ENCODE data around the gene KRT9.
"Not testable (repeated sequence)": the region's sequence is repeated elsewhere in the genome, so short reads cannot be mapped to it uniquely, and the experiment has no call there.

Gene KRT9

DNA sequence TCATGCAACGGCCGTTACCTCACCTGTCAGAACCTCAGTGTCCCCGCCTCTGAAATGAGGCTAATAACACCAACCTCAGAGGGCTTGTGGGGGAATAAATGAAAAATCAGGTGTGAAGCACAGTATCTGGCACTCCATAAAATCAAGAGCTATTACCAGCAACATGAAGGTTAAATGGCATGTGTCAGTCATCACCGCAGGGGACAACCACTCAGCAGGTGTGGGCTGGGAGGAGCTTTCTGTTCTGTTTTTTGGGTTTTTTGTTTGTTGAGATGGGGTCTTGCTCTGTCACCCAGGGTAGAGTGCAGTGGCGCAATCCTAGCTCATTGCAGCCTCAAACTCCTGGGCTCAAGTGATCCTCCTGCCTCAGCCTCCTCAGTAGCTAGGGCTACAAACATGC, 26.9 kb downstream of the KRT9 start:
- H3K27me3 Mint-ChIP-seq, result peaks cover 8% of the 10 kb centered on the region
- H3K4me1 Mint-ChIP-seq, result peaks cover 17% of the 10 kb centered on the region
- H3K36me3 Mint-ChIP-seq (ENCODE audit: insufficient read depth), result no peaks in the 10 kb centered on the region
- H3K4me3 Mint-ChIP-seq, result no peak overlapping the region
- H3K27ac Mint-ChIP-seq (ENCODE audit: low read depth), result no peak overlapping the region
- ATAC-seq (replicated peaks; ENCODE audit: extremely low read depth, poor library complexity, severe bottlenecking) (no peak), DNase-seq (ENCODE audit: low spot score in 2 of 2) (no peak)
- no peaks in the 10 kb centered on the region for H3K9me3 Mint-ChIP-seq

DNA sequence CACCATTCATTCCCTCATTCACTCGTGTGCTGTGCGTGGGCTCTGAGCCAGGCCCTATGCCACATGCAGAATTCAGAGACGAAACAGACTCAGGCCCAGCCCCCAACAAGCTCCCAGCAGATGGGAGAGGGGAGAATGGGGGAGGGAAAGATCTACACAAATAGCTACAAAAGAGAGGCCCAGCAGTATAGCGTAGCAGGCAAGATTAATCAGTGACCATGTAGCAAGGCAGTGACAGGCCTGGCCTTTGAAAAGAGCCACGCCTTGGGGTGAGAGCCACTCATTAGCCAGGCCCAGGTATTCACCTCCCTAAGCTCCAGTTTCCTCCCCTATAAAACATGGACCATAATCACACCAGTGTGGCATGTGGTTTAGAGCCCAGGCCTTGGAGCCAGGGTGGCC, 27.4 kb downstream of the KRT9 start:
- Mint-ChIP-seq H3K27me3 (peaks cover 8% of the 10 kb centered on the region), H3K9me3 (no peaks in the 10 kb centered on the region), H3K4me3 (no peak overlapping the region), H3K36me3 (ENCODE audit: insufficient read depth) (no peaks in the 10 kb centered on the region), H3K27ac (ENCODE audit: low read depth) (no peak overlapping the region), H3K4me1 (peaks cover 16% of the 10 kb centered on the region)
- no peak for ATAC-seq (replicated peaks; ENCODE audit: extremely low read depth, poor library complexity, severe bottlenecking)
- no peak for DNase-seq (ENCODE audit: low spot score in 2 of 2)

DNA sequence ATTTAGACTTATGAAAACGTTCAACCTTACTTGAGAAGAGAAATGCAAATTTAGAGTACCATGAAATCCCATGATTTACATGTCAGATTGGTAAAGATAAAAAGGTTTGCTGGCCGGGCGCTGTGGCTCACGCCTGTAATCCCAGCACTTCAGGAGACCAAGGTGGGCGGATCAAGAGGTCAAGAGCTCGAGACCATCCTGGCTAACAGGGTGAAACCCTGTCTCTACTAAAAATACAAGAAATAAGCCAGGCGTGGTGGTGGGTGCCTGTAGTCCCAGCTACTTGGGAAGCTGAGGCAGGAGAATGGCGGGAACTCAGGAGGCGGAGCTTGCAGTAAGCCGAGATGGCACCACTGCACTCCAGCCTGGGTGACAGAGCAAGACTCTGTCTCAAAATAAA, 29.1 kb downstream of the KRT9 start:
- not testable (repeated sequence) for ATAC-seq (replicated peaks; ENCODE audit: extremely low read depth, poor library complexity, severe bottlenecking); DNase-seq (ENCODE audit: low spot score in 2 of 2); H3K27me3 Mint-ChIP-seq; H3K36me3 Mint-ChIP-seq (ENCODE audit: insufficient read depth); H3K27ac Mint-ChIP-seq (ENCODE audit: low read depth); H3K9me3 Mint-ChIP-seq; H3K4me1 Mint-ChIP-seq; H3K4me3 Mint-ChIP-seq

DNA sequence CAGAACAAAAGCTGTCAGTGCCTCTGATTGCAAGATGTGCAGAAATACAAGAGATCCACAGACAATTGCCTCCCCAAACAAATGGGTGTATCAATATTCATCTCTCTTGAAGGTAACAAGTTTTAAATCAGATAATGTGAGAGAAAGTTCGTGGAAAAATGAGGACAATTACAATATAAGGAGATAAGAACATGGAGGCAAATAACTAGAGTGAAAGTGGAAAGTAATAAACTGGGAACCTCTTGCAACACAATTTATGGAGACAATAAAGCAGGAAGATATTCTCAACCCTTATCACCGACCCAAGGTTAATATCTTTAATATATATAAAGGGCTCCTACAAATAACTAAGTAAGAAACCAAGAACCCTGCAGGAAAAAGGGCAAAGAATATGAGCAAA, 29.5 kb downstream of the KRT9 start:
- no peaks in the 10 kb centered on the region for H3K4me1 Mint-ChIP-seq
- no peak overlapping the region for H3K27ac Mint-ChIP-seq (ENCODE audit: low read depth)
- no peaks in the 10 kb centered on the region for H3K9me3 Mint-ChIP-seq
- peaks cover 4% of the 10 kb centered on the region for H3K27me3 Mint-ChIP-seq
- H3K36me3 Mint-ChIP-seq (ENCODE audit: insufficient read depth), result no peaks in the 10 kb centered on the region
- DNase-seq (ENCODE audit: low spot score in 2 of 2) (no peak), ATAC-seq (replicated peaks; ENCODE audit: extremely low read depth, poor library complexity, severe bottlenecking) (no peak)
- no peak overlapping the region for H3K4me3 Mint-ChIP-seq

DNA sequence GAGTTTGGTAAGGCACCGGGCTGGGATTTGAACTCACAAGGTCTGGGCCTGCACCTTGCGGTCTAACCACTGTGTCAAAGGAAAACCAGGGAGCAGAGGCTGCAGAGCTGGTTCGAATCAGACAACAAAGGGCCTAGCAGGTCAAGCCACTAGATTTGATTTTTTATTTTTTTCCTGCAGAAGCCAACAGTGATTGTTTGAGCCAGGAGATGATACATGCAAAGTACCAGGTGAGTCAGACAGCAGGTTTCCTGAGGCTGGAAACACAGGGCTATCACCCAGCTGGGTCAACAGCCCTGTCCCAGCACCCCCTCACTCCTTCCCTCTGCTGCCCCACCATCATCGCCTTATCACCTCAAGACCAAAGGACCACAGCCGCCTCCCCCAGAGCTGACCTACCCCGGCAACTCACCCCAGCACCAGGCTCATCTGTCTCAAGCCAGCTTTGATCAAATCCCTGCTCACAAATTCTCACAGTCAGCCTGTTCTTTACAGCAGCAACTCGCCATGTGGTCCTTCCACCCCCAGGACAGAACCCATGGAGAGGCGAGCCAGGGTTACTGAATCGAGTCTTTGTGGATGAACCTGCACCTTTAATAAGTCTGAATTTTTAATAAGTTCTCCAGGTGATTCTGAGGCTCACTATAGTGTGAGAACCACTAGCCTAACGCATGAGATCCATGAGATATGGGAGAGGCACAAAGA, 30.8 kb downstream of the KRT9 start:
- no peak for DNase-seq (ENCODE audit: low spot score in 2 of 2)
- peaks cover 14% of the 10 kb centered on the region for H3K27me3 Mint-ChIP-seq
- no peak overlapping the region for H3K27ac Mint-ChIP-seq (ENCODE audit: low read depth)
- H3K9me3 Mint-ChIP-seq, result no peaks in the 10 kb centered on the region
- no peaks in the 10 kb centered on the region for H3K36me3 Mint-ChIP-seq (ENCODE audit: insufficient read depth)
- no peak overlapping the region for H3K4me3 Mint-ChIP-seq
- ATAC-seq (replicated peaks; ENCODE audit: extremely low read depth, poor library complexity, severe bottlenecking), result no peak
- no peaks in the 10 kb centered on the region for H3K4me1 Mint-ChIP-seq

DNA sequence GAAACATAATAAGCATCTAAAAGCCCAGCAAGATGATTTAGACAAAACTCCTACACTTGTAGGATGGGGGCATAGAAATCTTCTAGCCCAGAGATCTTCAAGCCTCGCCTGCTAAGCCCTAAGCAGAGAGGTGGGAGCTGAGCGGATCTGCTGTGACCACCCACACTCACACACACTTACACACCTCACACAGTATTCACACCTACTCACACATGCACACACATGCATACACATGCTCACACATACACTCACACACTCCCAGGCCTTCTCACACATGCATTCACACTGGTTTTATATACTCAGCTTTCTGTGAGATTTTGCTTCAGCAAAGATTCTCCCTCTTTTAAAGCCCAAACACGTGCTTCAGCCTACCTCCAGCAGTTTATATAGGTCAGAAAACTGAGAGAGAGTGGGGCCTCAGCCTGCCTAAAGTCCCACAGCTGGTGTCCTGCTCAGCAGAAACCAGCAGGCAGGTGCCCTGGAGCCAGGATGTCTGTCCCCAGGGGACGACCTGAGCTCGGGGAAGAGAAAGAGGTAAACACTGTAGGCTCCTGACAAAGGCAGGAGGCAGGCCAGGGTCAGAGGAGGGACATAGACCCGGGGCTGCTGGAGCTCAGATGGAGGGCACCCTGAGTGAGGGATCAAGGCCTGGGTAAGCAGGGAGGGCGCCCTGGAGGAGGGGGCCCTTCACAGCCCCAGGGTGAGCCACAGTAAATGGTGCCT, 31.7 kb downstream of the KRT9 start:
- ATAC-seq (replicated peaks; ENCODE audit: extremely low read depth, poor library complexity, severe bottlenecking) (no peak), DNase-seq (ENCODE audit: low spot score in 2 of 2) (no peak)
- Mint-ChIP-seq H3K36me3 (ENCODE audit: insufficient read depth) (no peaks in the 10 kb centered on the region), H3K27ac (ENCODE audit: low read depth) (no peak overlapping the region), H3K27me3 (peaks cover 21% of the 10 kb centered on the region), H3K4me1 (no peaks in the 10 kb centered on the region), H3K9me3 (no peaks in the 10 kb centered on the region), H3K4me3 (no peak overlapping the region)

DNA sequence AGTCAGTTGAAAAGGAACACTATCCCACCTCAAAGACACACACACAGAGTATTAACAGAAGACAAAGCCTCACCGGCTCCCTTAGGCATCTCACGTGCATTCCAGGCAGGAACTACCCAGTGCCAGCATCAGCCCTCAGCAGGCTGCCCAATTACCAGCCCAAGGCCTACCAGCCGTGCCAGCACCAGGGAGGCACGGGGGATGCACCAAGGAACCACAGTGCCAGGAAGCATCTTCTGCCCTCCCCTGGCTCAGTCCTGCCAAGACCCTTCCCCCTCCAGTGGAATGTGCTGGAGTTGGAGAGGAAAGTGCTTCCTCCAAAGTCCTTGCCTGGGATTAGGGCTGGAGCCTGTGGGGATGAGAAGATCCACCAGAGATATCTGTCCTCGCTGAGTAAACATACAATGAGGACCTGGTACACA, 32.8 kb downstream of the KRT9 start:
- H3K27me3 Mint-ChIP-seq, result peaks cover 32% of the 10 kb centered on the region
- no peaks in the 10 kb centered on the region for H3K36me3 Mint-ChIP-seq (ENCODE audit: insufficient read depth)
- no peaks in the 10 kb centered on the region for H3K4me1 Mint-ChIP-seq
- no peak for ATAC-seq (replicated peaks; ENCODE audit: extremely low read depth, poor library complexity, severe bottlenecking)
- H3K9me3 Mint-ChIP-seq, result no peaks in the 10 kb centered on the region
- no peak overlapping the region for H3K27ac Mint-ChIP-seq (ENCODE audit: low read depth)
- DNase-seq (ENCODE audit: low spot score in 2 of 2), result no peak
- no peak overlapping the region for H3K4me3 Mint-ChIP-seq

DNA sequence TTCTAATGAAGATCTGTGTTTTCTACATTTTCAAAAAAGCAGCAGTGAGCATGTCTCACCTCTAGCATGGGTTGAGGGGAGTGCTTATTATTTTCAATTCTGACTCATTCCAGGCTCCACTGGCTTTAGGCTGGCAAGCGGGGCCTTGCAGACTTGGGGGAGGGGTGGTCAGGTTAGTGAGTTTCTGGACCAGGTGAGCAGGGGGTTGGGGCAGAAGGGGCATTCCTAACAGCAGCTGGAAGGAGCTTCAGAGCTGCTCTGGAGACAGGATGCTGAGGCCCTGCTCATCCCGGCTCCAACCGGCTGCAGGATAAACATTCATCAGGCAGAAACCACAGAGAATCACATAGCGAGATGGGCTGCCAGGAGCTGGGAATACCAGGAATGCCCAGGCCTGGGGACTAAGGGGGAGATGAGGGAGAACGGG, 33.3 kb downstream of the KRT9 start:
- no peak overlapping the region for H3K27ac Mint-ChIP-seq (ENCODE audit: low read depth)
- DNase-seq (ENCODE audit: low spot score in 2 of 2), result no peak
- no peak for ATAC-seq (replicated peaks; ENCODE audit: extremely low read depth, poor library complexity, severe bottlenecking)
- H3K4me1 Mint-ChIP-seq, result no peaks in the 10 kb centered on the region
- H3K27me3 Mint-ChIP-seq, result peaks cover 37% of the 10 kb centered on the region
- H3K36me3 Mint-ChIP-seq (ENCODE audit: insufficient read depth), result no peaks in the 10 kb centered on the region
- no peak overlapping the region for H3K4me3 Mint-ChIP-seq
- no peaks in the 10 kb centered on the region for H3K9me3 Mint-ChIP-seq

DNA sequence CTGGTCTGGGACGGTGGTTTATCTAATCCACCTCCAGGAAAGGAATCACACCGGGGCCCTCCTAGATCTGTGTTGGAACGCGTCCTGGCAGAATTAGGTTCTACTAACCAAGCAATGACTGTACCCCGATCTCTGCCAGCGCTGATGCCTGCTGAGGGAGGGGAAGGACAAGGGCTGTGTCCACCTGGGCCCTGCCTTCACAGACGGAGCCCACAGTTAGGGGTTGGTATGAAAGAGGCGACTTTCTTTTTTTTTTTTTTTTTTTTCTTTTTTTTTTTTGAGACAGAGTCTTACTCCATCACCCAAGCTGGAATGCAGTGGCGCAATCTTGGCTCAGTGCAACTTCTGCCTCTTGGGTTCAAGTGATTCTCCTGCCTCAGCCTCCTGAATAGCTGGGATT, 33.9 kb downstream of the KRT9 start:
- H3K4me3 Mint-ChIP-seq, result no peak overlapping the region
- H3K27ac Mint-ChIP-seq (ENCODE audit: low read depth), result no peak overlapping the region
- H3K4me1 Mint-ChIP-seq, result no peaks in the 10 kb centered on the region
- H3K36me3 Mint-ChIP-seq (ENCODE audit: insufficient read depth), result no peaks in the 10 kb centered on the region
- H3K9me3 Mint-ChIP-seq, result no peaks in the 10 kb centered on the region
- ATAC-seq (replicated peaks; ENCODE audit: extremely low read depth, poor library complexity, severe bottlenecking) (no peak), DNase-seq (ENCODE audit: low spot score in 2 of 2) (no peak)
- H3K27me3 Mint-ChIP-seq, result peaks cover 43% of the 10 kb centered on the region

DNA sequence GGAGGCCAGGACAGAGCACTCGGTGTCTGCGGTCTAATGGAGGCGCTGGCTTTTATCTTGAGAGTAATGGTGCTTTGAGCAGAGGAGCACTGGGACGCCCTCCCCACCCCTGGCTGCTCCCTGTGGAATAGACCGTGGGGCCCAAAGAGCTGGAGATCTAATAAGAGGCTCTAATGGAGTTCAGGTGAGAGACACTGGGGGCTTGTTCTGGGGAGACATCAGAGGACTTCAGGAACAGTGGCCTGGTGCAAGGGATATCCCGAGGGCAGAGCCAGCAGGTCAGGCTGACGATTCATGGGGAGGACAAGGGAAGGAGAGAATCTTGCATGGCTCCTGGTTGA, 34.3 kb downstream of the KRT9 start:
- peaks cover 47% of the 10 kb centered on the region for H3K27me3 Mint-ChIP-seq
- no peaks in the 10 kb centered on the region for H3K4me1 Mint-ChIP-seq
- peak overlapping the region; percentile 47 for H3K27ac Mint-ChIP-seq (ENCODE audit: low read depth)
- DNase-seq (ENCODE audit: low spot score in 2 of 2) (no peak), ATAC-seq (replicated peaks; ENCODE audit: extremely low read depth, poor library complexity, severe bottlenecking) (no peak)
- no peaks in the 10 kb centered on the region for H3K36me3 Mint-ChIP-seq (ENCODE audit: insufficient read depth)
- H3K4me3 Mint-ChIP-seq, result no peak overlapping the region
- no peaks in the 10 kb centered on the region for H3K9me3 Mint-ChIP-seq

DNA sequence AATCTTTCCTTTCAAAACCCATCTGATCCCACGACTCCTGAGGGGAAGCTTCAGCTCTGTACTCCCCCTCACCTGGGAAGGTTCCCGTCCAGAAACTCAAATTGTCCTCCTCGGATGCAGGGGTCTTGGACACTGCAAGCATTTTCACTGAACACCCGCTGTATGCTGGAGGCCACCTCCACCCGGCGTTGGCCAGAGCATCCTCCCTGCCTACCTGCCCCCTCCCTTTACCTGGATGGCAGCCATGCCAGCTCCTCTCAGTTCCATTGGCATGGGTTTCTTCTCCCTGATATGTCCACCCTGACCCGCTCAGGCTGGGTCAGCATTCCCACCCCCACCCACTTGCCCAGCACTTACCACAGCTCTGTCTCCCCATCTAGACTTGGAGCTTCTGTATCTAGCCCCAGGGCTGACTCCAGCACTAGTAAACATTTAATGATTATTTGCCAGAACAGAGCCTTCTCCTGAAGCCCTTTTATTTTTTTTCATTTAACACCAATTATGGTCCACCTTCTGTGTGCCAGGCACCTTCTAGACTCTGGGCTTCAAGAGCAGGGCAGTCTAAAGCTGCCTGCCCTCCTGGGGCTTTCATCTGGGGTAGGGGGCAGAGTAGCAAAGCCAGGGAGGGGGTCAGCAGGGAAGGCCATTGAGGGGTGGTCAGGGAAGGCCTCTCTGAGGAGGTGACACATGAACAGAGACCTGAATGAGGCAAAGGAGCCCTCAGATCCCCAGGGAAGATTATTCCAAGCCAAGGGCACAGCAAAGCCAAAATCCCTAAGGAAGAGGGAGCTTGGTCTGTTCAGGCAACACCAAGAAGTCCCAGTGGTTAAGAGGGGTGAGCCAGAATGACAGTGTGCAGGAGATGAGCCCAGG, 34.9 kb downstream of the KRT9 start:
- Mint-ChIP-seq H3K4me3 (no peak overlapping the region), H3K27ac (ENCODE audit: low read depth) (peak overlapping the region; percentile 47), H3K27me3 (peaks cover 53% of the 10 kb centered on the region), H3K4me1 (no peaks in the 10 kb centered on the region), H3K9me3 (no peaks in the 10 kb centered on the region), H3K36me3 (ENCODE audit: insufficient read depth) (no peaks in the 10 kb centered on the region)
- ATAC-seq (replicated peaks; ENCODE audit: extremely low read depth, poor library complexity, severe bottlenecking), result no peak
- no peak for DNase-seq (ENCODE audit: low spot score in 2 of 2)

DNA sequence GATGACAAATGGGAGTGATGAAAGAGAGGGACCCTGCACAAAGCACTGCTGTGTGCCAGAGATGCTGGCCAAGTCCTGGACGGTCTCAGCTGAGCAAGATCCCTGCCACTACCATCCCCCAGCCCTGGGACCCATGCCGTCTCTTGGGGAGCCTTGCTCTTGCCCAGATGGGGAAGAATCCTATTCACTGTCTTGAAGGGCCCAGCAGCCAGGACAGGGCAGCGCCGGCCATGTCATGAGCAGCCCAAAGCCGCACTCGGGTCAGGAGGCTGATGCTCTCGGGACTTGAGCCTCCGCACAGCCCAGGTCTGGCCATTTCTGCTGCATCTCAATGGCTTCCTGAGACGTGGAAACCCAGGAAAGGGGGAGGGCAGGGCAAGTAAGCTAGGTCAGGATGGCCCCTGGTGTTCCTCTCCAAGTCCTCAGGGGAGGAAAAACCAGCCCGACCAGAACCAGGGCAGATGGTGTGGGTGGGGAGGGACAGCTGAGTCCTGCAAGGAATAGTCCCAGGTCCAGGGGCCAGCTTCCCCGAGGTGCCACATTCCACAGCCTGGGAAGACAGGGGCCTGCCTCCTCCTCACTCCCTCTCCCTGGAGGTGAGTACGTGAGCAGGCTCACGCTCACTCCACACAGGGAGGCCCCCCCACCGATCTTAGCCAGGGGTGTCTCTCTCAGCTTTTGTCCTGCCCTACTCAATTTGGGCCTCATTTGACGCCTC, 35.9 kb downstream of the KRT9 start:
- ATAC-seq (replicated peaks; ENCODE audit: extremely low read depth, poor library complexity, severe bottlenecking) (no peak), DNase-seq (ENCODE audit: low spot score in 2 of 2) (no peak)
- peaks cover 64% of the 10 kb centered on the region for H3K27me3 Mint-ChIP-seq
- H3K27ac Mint-ChIP-seq (ENCODE audit: low read depth), result no peak overlapping the region
- H3K4me1 Mint-ChIP-seq, result no peaks in the 10 kb centered on the region
- no peaks in the 10 kb centered on the region for H3K36me3 Mint-ChIP-seq (ENCODE audit: insufficient read depth)
- H3K4me3 Mint-ChIP-seq, result no peak overlapping the region
- no peaks in the 10 kb centered on the region for H3K9me3 Mint-ChIP-seq
